HK-2 (cell line): ENCODE measurements around the gene GAREM1.
A peak's percentile ranks its signal among the peaks of the same experiment; 100 is the strongest.

Experiments
- DNase-seq: peaks from one replicate; pipeline ENCODE4 v3.0.0-alpha.2; 2018; ENCODE audit not compliant: unreplicated experiment

Gene GAREM1

GRCh38 chr18:32290810-32291209 lies 179.9 kb downstream of the GAREM1 start:
- no peak for DNase-seq

- DNase-seq, result peak; percentile 27
These were observed 181.1 kb downstream of the GAREM1 start for GRCh38 chr18:32289483-32290075.

- no peak for DNase-seq
These were observed 182.8 kb downstream of the GAREM1 start for GRCh38 chr18:32287873-32288272.

- no peak for DNase-seq
These were observed 183.4 kb downstream of the GAREM1 start for GRCh38 chr18:32287249-32287648.

GRCh38 chr18:32286749-32287148 lies 183.9 kb downstream of the GAREM1 start:
- DNase-seq, result no peak

- DNase-seq, result no peak
These were observed 186.4 kb downstream of the GAREM1 start for GRCh38 chr18:32284284-32284683.

GRCh38 chr18:32280911-32281310 lies 189.8 kb downstream of the GAREM1 start:
- DNase-seq, result no peak

GRCh38 chr18:32280188-32280783 lies 190.4 kb downstream of the GAREM1 start:
- DNase-seq, result no peak

GRCh38 chr18:32278177-32278799 lies 192.4 kb downstream of the GAREM1 start:
- no peak for DNase-seq

- DNase-seq, result no peak
These were observed 193.1 kb downstream of the GAREM1 start for GRCh38 chr18:32277549-32277948.

GRCh38 chr18:32276906-32277305 lies 193.8 kb downstream of the GAREM1 start:
- peak; percentile 1 for DNase-seq

GRCh38 chr18:32276256-32276655 lies 194.4 kb downstream of the GAREM1 start:
- DNase-seq, result no peak

GRCh38 chr18:32275221-32275620 lies 195.5 kb downstream of the GAREM1 start:
- DNase-seq, result no peak

- no peak for DNase-seq
These were observed 196.4 kb downstream of the GAREM1 start for GRCh38 chr18:32274307-32274706.

GRCh38 chr18:32271672-32272208 lies 198.9 kb downstream of the GAREM1 start:
- DNase-seq, result peak; percentile 2

GRCh38 chr18:32270341-32270740 lies 200.3 kb downstream of the GAREM1 start:
- no peak for DNase-seq

- DNase-seq, result no peak
These were observed 203.2 kb downstream of the GAREM1 start for GRCh38 chr18:32267463-32267862.

GRCh38 chr18:32264401-32264800 lies 206.3 kb downstream of the GAREM1 start:
- no peak for DNase-seq

GRCh38 chr18:32262092-32262491 lies 208.6 kb downstream of the GAREM1 start:
- no peak for DNase-seq

- no peak for DNase-seq
These were observed 209.7 kb downstream of the GAREM1 start for GRCh38 chr18:32261003-32261402.

GRCh38 chr18:32259553-32259952 lies 211.1 kb downstream of the GAREM1 start:
- no peak for DNase-seq

GRCh38 chr18:32258558-32259204 lies 212.0 kb downstream of the GAREM1 start:
- no peak for DNase-seq

- DNase-seq, result no peak
These were observed 212.5 kb downstream of the GAREM1 start for GRCh38 chr18:32258148-32258547.
